HTR-8/SVneo (cell line): ENCODE data around the gene ABHD17A.
"Not testable (repeated sequence)": the region's sequence is repeated elsewhere in the genome, so short reads cannot be mapped to it uniquely, and the experiment has no call there.

Experiments used
- DNase-seq: peaks from one replicate; pipeline ENCODE4 v3.0.0; 2011; ENCODE audit warnings: low spot score, mixed read lengths; ENCODE audit not compliant: insufficient read length
- FAIRE-seq: peaks from 2 replicates; lab custom pipeline; 2011; peaks lifted over from hg19 to GRCh38; lab: Jason Lieb, UNC

The ABHD17A gene

GRCh38 chr19:1911995-1912394 lies 26.7 kb upstream of the ABHD17A start:
- FAIRE-seq = no peak

DNA sequence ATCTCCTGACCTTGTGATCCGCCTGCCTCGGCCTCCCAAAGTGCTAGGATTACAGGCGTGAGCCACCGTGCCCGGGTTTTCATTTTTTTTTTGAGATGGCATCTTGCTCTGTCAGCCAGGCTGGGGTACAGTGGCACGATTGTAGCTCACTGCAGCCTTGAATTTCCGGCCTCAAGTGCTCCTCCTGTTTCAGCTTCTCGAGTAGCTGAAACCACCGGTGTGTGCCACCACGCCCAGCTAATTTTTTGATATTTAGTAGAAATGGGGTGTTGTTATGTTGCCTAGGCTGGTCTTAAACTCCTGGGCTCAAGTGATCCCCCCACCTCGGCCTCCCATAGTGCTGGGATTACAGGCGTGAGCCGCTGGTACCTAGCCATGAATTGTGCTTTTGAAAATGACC lies 25.8 kb upstream of the ABHD17A start:
- FAIRE-seq (no peak), DNase-seq (no peak)

More at GRCh38 chr19:1911995-1912394, 26.7 kb upstream of the ABHD17A start:
- DNase-seq = no peak

GRCh38 chr19:1910177-1910576 lies 24.9 kb upstream of the ABHD17A start:
- DNase-seq = no peak
- no peak for FAIRE-seq

GRCh38 chr19:1909761-1910080 lies 24.4 kb upstream of the ABHD17A start:
- DNase-seq (no peak), FAIRE-seq (no peak)

GRCh38 chr19:1908364-1908678 lies 23.0 kb upstream of the ABHD17A start:
- DNase-seq = no peak
- no peak for FAIRE-seq

DNA sequence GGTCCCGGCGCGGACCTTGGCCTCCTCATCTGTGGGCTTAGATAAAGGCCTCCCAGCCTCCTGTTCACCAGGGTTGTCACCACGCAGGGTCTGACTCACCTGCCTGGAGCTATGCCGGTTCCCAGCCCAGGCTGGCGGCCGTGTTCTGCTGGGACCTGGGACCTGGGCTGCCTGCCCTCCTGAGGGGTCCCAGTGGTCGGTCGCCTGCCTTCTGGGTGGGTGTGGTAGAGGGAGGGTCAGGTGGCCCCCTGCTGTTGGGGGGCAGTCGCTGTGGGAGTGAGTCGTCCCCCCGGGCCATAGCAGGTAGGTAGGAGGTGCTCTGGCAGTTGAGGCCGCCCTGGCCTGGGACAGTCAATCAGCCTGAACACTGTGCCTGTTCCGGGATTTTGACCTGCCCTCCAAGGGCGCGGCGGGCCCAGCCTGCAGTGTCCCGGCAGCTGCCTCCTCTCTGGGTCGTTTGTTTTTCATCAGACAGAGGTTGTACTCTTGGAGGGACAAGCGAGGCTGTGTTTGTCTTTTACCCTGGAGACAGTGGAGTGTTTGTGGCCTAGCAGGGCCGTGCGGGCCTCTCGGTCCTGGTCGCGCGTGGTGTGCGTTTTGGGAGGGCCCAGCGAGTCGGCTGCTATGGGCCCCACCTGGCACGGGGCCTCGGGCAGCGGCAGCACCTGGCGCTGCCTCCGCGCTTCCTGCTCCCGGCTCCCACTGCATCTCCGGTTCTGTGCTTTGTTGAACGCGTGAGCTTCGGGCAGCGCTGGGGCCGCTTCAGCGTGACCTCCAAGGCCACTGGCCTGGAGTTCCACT lies 22.5 kb upstream of the ABHD17A start:
- FAIRE-seq (no peak), DNase-seq (no peak)

- FAIRE-seq = no peak
- DNase-seq = no peak
Measured at GRCh38 chr19:1906985-1907562, 21.8 kb upstream of the ABHD17A start.

DNA sequence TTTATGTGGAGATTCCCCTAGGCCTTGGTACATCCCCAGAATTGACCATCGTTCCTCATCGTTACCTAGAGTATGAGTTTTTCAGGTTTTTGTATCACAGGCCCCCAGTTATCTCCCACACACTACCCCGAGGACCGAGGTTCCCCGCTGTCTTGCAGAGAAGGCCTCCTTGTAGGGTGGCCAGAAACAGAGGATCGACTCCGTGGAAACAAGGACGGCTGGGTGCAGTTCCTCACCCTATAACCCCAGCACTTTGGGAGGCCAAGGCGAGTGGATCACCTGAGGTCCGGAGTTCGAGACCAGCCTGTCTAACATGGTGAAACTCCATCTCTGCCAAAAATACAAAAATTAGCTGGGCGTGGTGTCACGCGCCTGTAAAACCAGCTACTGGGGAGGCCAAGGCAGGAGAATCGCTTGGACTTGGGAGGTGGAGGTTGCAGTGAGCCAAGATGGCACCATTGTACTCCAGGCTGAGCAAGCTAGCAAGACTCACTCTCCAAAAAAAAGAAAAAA lies 20.6 kb upstream of the ABHD17A start:
- no peak for FAIRE-seq
- no peak for DNase-seq

- FAIRE-seq (peak; percentile 90), DNase-seq (peak; percentile 93)
Measured at GRCh38 chr19:1905110-1905862, 20.0 kb upstream of the ABHD17A start, which contains the start of the genes ADAT3 and SCAMP4. Gene ADAT3 (plus strand): TSS chr19:1905399. CDS start chr19:1912048, 6,649 bp downstream. Gene SCAMP4 (plus strand): TSS chr19:1905399. CDS start chr19:1915020, 9,621 bp downstream.

DNA sequence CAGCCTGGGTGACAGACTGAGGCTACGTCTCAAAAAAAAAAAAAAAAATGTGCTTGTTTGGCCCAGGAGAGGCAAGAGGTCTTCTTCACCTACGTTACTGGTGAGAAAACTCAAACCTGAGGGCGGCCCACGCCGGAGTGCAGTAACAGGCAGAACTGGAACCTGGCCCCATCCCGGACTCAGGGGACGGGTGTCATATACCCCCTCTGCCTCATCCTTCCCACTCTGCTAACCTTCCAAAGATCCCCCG lies 19.5 kb upstream of the ABHD17A start:
- no peak for DNase-seq
- no peak for FAIRE-seq

- DNase-seq (no peak), FAIRE-seq (no peak)
Measured at GRCh38 chr19:1902923-1903322, 17.6 kb upstream of the ABHD17A start.

DNA sequence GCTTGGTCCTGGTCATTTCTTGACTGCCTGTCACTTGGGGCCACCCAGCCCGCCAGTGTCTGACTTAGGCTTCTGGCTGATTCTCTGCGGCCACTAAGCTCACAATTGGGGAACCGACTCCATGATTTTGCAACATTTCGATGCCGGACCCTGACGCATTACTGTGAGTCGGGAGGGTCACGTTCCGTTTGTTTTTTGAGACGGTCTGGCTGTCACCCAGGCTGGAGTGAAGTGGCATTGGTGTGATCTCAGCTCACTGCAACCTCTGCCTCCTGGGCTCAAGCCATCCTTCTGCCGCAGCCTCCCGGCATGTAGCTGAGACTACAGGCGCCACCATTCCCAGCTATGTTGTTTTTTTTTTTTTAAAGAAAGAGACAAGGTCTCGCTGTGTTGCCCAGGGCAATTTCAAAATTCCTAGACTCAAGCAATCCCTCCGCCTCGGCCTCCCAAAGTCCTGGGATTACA lies 16.7 kb upstream of the ABHD17A start:
- DNase-seq = no peak
- no peak for FAIRE-seq

DNA sequence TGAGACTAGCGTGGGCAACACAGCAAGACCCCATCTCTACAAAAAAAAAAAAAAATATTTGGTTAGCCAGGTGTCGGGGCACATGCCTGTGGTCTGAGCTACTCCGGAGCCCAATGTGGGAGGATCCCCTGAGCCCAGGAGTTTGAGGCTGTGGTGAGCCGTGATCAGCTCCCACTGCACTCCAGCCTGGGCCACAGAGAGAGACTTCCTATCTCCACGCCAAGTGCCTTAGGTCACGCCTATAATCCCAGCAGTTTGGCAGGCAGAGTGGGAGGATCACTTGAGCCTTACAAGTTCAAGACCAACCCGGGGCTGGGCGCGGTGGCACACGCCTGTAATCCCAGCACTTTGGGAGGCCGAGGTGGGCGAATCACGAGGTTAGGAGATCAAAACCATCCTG lies 11.2 kb upstream of the ABHD17A start:
- FAIRE-seq (no peak), DNase-seq (no peak)

GRCh38 chr19:1893791-1894190 lies 8.5 kb upstream of the ABHD17A start:
- DNase-seq (no peak), FAIRE-seq (no peak)

GRCh38 chr19:1889907-1890306 lies 4.6 kb upstream of the ABHD17A start:
- no peak for DNase-seq
- FAIRE-seq = no peak

DNA sequence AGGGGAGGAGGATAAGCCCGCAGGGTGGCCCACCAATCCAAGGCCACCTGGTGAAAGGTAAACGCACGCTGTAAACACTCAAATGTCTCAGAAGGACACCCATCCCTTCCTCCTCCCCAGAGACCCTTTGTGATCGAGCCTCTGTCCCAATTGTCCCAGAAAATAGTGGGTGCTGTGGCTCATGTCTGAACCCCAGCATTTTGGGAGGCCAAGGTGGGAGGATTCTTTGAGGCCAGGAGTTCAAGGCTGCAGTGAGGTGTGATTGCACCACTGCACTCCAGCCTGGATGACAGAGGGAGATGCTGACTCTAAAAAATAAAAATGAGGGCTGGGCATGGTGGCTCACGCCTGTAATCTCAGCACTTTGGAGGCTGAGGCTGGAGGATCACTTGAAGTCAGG lies 3.1 kb upstream of the ABHD17A start:
- no peak for FAIRE-seq
- DNase-seq = no peak

DNA sequence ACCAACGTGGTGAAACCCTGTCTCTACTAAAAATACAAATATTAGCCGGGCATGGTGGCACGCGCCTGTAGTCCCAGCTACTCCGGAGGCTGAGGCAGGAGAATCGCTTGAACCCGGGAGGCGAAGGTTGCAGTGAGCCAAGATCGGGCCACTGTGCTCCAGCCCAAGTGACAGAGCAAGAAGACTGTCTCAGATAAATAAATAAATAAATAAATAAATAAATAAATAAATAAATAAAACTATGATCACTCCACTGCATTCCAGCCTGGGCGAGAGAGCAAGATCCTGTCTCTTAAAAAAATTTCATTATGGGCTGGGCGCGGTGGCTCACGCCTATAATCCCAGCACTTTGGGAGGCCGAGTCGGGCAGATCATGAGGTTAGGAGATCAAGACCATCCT lies 1.1 kb upstream of the ABHD17A start:
- DNase-seq, FAIRE-seq: not testable (repeated sequence)

GRCh38 chr19:1884719-1885334 lies 469 bp downstream of the ABHD17A start:
- no peak for FAIRE-seq
- no peak for DNase-seq

GRCh38 chr19:1884291-1884718 lies 991 bp downstream of the ABHD17A start:
- FAIRE-seq (no peak), DNase-seq (no peak)

GRCh38 chr19:1883784-1884183 lies 1.5 kb downstream of the ABHD17A start:
- FAIRE-seq (no peak), DNase-seq (no peak)
